NOMO-1 treated with dmso at 0.1 percent for 144 hours (cell line): Measurements from ENCODE around the gene PROZ.

Experiments used
- DNase-seq: peaks from one replicate; lab custom pipeline; 2025; ENCODE audit not compliant: unreplicated experiment; lab: John Stamatoyannopoulos, UW

Gene PROZ

DNA sequence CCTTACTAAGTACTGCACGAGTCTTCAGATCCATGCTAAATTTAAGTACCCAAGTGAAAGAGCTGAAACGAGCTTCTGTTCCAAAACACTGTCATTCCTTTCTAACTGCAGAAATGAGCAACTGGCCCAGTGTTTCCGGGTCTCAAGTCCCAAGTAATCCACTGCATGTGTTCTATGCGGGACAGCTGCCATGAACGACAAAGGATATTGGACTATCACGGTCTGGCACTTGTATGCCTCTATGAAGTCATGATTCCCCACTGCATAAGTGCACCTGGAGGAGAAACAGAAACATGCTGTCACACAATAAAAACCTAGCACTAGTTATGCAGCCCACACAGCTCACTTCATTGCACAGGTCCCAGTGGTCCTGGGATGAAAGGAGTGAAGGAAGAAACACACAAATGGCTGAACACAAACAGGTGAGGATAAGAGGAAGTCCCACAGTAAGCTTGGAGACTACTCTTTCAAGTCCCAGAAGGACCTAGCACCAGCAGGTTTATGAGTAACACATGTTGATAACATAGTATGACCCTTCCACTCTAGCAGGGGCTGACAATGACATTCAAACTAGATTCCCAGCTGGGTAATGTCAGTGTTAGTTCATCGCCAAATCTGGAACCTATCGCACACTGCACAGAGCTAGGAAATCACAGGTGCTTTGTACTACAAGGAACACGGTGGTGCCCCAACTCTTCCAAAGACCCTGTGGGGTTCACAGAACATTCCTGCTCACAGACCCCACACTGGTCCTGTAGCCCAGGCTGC is 38.7 kb downstream of the PROZ start:
- DNase-seq: no peak

DNA sequence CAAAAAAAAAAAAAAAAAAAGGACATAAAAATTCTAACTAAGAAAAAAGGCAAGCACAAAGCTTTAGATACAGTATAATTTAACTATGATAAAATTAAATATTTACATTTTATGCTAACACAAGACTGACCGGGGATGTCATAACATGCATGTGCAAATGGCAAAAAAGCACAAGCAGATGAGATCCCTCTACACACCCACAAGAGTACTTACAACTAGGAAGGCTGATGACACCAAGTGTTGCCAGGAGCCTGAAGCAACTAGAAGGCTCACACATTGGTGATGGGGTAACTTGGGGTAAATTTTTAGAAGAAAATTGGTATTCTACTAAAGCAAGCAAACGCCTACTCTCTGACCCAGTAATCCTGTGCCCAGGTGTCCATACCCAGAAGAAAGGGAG is 43.4 kb downstream of the PROZ start:
- no peak for DNase-seq

DNA sequence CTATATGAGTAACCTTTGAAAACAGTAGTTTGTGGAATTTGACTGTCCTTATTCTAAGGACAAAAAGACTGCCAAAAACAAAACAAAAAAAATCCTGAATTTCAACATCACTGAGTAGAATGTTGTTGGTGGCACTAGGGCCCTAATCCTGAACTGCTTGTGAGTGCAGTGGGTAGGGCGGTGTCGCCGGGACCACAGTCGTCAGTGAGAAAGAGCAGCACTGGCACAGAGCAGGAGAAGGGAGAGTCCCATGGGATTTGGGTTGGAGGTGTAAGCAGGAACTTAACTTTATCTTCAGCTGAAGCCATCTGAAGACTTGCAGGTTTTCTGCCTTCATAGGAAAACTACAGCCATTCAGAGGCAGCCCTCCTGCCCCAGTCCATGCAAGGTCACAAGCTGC is 44.5 kb downstream of the PROZ start:
- no peak for DNase-seq

DNA sequence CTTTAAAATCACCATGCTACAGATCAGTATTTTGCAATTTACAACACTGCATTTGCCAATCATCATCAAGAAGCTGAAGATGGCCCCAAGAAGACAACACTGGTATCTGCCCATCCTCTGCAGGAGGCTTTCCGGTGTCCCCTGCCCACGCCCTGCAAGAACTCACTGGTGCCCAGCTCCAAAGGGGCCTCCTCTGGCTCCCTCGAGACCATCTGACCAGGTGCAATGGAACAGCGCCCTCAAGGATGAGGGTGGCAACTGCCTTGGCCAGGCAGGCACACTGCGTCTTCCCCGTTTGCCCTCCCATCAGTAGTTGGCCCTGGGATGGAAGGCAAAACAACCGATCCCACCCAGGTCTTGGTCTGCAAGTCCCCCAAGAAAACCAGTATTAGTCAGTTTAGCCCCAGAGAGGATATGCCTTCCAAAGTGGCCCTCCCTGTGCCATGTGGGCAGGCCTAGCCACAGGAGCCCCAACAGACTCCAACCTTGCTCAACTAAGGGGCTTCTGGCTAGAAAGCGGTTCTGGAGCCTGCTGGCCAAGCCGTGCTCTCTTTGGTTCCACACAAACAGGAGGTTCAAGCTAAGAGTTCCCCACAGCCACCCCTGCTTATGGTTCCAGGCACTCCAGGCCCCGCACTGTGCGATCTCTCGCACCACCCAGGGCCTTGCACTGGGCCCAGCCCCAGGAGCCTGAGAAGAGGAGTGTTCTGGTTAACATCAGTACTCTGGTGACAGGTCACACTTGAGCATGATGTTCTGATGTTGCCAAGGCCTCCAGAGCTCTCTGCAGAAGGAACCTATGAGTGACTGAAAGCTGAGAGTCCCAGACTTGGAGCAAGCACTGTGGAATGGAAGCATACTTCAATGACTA is 45.3 kb downstream of the PROZ start:
- no peak for DNase-seq

DNA sequence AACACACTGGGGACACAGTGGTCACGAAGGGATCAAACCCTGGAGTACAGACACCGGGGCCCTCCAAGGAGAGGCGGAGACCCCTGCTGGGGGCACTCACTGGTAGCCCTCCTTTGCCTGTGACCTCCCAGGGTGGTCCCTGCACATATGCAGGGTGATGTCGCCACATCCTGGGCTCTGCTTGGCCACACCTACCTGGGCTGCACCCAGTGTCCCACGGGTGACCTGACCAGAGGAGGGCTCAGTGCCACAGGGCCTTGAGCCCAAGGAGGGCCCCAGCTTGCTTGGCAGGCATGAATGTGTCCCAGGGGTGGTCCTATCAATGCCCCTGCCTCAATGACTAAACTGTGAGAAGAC is 45.9 kb downstream of the PROZ start:
- DNase-seq: no peak

DNA sequence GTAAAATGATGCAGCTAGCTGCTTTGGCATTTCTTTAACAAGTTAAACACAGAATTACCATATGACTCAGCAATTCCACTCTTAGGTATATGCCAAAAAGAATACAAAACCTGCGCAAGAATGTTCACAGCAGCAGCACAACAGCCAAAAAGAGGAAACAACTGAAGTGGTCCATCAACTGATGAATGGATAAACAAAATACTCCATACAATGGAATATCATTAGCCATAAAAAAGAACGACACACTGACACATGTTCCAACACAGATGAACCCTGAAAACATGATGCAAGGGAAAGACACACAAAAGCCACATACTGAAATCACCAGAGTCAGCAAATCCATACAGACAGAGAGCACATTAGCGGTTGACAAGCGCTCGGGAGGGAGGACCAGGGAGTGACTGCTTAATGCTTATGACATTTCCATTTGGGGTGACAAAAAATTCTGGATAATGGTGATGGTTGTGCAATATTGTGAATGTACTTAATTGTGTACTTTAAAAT is 47.0 kb downstream of the PROZ start:
- DNase-seq: no peak

DNA sequence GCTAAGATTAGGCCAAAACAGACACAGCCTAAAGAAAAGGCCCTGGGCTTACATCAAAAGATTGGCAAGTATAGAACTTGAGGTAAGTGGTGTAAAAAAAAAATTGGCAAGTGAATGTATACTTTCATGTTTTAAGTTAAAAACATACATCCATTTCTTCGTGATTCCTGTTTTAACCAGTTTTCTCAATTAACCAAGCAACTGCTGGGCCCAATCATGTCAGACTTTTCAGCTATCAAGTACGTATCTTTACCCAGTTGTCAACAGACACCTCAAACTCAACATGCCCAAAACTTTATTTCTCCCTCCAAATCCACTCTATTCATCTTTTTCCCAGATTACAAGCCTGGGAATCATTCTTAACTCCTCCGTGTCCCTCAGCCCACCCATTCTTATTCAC is 49.0 kb downstream of the PROZ start:
- no peak for DNase-seq

DNA sequence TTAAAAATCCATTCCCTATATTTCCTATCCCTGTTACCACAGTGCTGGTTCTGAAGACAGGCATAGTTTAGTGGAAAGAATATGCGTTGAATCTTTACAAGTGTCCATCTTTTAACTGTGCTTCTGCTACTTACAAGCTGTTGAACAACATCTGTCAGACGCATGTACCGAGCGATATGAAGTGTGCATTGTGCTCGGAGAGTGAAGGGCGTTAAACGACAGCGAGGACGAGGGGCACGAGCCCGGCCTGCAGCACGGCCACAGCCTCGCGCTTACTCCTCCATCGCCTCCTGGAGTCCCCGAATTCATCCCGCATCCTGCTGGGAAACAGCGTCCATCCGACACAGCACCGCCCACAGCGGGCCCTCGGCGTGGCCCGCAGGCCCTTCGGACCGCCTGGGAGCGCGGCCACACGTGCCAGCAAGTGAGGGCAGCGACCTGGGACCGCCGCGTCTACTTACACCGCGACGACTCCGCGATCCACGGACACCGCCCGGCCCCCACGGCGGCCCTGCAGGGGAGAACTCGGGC is 49.5 kb downstream of the PROZ start:
- no peak for DNase-seq

DNA sequence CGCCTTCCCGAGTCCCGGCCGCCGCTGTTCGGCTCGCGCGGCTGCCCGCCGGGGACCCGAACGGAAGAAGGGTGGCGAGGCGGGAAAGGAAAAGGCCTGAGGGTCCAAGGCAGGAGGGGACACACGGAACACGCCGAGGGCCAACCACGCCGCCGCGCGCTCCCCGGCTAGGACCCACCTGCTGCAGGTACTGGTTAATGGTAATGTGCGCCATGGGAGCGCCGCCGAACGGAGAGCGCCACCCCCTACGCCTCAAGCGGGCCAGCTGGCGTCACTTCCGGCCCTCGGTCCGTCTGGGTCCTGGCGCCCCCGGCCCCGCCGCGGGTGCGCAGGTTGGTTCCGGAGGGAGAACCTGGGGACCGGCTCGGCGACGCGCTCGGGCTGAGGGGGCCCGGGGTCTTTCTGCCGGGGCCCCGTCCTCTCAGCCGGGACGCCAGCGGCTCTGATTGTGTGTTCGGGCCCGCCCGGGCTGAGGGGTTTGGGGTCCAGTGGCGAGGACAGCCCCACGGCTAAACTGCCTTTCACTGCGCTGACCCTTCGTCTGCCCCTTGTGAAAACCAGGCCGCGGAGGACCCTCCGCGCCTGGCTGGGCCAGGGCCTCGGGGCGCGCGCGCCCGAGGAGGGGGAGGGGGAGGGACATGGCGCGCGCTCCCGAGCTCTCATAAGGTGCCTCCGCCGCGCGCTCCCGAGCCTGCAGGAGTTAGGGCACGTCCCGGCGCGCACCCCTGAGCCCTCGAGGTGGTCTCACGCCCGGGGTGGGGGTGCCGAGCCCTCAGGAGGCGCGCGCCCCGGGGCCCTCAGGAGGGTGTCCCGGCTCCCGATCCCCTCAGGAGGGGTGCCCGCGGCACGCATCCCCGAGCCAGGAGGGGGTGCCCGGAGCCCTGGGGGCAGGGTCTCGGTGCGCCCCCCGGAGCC is 50.2 kb downstream of the PROZ start, which contains the start of gene PCID2:
PCID2 (minus strand) TSS at position 249 of the 915 bp plus-strand sequence; CDS start at position 214, 35 bp downstream.
- DNase-seq: peak; percentile 66

DNA sequence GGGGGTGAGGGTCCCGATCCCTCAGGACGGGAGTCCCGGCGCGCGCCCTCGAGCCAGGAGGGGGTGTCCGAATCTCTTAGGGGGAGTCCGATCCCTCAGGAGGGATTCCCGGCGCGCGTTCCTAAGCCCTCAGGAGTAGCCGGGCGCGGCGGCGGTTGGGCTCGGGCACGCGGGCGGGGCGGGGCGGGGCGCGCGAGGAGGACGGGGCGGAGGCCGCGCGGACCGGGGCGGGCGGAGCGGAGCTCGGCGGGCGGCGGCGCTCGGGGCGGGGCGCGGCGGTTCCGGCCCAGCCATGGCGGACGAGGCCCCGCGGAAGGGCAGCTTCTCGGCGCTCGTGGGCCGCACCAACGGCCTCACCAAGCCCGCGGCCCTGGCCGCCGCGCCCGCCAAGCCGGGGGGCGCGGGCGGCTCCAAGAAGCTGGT is 50.9 kb downstream of the PROZ start, which contains the start of gene CUL4A:
CUL4A (plus strand) TSS at position 278 of the 423 bp plus-strand sequence; CDS start at position 293, 15 bp downstream.
- peak; percentile 60 for DNase-seq

DNA sequence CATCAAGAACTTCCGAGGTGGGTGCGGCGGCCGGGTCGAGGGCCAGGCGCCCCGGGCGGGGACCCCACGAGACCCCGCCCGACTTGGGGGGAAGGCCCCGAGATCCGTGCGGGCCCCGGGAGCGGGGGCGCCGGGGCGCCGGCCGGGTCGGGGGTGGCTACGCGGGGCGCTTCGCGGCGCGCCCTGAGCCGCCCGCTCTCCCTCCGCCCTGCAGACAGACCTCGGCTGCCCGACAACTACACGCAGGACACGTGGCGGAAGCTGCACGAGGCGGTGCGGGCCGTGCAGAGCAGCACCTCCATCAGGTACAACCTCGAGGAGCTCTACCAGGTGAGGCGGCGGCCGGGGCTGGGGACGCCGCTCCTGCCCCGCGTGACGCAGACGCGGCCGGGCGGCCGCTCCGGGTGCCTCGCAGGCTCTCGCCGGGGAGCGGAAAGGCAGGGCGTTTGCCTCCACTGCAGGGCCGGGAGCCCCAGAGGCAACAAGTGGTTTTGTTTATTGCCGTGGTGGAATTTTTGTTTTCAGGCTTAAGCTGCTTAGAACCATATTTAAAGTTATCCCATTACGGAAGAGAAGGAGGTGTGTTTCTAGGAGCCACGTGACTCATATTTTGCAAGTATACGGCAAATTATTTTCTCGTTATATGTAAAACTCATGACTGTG is 51.4 kb downstream of the PROZ start:
- DNase-seq: peak; percentile 39

DNA sequence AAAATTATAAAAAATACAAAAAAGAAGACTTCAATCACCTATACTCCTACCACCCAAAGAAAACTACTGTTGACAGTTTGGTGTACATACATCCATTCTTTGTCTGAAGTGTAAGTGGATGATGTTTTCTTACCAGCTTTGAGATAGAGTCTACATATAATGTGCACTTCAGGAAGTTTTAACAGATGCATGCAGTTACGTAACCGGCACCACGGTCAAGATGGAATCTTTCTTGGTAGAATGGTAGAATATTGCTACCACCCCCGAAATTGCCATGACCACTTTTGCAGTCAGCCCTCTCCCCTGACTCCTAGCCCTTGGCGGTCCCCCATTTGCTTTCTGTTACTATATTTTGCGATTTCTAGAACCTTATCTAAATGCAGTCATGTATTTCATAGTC is 52.4 kb downstream of the PROZ start:
- DNase-seq: no peak

DNA sequence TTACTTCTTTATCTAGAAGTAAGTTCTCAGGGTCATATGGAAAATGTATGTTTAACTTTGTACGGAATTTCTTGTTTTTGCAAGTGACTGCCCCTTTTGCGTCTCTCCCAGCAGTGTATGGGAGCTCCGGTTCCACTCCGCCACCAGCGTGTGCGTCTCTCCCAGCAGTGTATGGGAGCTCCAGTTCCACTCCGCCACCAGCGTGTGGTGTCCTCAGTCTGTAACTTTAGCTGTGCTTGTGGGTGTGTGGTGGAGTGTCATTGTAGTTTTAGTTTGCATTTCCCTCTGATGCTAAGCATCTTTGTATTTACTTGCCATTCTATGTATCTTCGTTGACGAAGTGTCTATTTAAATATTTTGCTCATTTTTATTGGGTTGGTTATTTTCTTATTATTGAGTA is 53.3 kb downstream of the PROZ start:
- no peak for DNase-seq

DNA sequence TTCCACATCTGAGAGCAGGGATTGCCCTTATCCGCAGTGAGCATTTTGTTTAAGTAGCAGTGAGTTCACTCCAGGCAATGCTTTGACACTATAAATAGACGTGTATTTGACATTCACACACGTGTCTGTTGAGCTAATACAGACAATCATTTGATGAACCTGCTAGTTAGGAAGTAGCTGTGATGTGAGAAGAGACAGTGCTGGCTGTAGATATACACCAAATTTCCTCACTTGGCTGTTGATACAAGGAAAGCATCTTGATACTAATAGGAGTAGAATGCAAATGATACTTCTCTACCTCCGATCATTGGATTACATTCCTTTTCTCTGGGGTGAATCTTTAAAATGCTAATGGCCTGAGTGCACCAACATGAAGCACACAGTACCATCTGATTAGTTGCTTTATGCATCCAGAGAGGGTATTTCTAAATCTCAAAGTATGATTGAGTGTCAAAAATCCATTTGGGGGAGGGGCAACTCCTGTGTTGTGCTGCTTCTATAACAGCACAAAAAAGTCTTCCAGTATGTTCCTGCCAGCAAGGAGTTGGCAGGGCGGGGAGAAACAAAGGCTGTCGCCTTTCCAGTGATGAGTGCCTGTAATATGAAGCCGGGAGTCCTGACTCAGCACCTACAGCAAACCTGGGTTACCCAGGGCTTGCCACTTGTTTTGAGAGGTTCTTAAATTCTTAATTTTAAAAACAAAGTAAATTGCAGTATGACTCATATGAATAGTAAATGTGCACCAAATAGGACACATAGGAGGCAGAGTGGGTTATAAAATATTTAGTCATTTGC is 58.0 kb downstream of the PROZ start:
- DNase-seq: no peak

DNA sequence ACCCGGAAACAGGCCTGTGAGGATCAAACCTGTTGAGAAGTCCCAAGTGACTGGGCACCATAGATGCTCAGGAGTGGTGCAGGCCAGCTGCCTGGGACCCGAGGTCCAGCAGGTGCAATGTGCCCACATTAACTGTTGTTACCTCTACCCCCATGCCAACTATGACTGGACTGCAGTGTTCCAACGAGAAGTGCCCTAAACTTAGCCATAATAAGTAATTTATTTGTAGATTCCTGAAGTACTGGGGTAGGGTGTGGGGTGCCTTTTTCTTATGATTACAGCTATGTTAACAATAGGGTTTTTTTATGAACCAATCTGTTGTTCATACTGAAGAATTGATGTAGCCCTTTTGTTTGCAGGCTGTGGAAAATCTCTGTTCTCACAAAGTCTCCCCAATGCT is 60.1 kb downstream of the PROZ start:
- DNase-seq: no peak

DNA sequence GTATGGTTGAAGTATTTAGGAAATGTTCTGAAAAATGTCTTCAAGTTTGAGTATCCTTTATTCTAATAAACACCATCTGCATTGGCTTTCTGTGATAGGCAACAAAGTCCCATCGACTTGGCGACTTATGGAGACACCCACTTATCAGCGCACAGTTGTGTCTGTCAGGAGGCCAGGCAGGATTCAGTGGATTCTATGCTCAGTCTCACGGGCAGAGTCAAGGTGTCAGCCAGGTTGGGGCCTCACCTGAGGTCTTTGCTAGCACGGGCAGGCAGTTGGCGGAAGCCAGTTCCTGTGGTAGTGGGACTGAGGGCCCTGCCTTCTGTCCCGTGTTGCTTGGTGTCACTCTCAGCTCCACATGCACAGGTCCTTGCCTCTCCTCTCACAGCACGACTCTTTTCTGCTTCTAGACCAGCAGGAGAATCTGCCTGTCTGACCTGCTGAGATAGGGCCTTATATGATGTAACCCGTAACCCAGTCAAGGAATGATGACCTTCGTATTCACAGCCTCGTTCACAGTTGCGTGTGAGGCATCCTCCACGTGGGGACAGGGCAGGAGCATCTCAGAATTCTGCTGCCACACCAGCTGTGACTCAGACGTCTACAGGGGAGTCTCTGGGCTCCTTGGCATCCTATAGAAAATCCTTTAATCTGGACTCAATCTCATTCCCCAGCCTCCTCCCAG is 61.0 kb downstream of the PROZ start:
- no peak for DNase-seq

DNA sequence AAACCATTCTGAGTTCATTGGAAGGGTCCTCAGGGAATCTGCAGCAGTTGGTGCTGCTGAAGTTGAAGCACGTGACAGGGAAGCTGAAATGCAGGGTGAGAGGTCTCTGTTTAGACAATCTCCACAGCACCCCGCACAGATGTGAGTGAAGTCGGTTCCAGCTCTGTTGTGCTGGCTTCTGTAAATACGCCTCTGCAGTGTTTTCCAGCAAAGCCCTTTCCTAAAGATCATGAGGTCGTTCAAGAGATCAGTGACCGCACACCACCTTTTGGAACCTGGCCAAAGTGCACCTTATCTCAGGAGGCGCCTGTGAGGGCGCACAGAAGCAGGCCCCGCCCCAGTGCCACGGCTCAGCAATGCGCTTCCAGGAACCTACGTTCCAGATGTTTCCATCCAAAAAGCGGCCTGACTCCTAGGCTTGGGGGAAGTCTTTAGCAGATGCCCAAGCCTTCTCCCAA is 61.7 kb downstream of the PROZ start:
- no peak for DNase-seq

DNA sequence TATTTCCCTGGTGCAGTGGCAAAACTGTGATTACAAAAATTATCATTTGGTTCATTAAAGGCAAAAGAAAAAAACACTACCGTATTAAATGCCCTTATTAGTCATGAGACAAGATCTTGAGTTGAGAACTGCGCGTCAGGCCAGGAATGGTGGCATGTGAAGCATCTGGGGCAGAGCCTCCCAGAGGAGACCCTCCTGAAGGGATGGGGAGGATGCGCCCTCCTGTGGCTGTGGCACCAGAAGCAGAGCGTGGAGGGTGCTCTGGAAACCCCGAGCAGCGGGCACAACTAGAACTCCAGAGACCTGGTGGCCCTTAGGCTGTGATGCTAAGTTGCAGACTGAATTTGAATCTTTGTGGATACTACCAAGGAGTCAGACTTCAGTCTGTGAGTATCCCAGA is 62.4 kb downstream of the PROZ start:
- DNase-seq: no peak
